Measurements from ENCODE around the gene USPL1. TPM values are rescaled to one million over a fixed set of nuclear protein-coding genes. Genes with fewer than 3 reads are reported as not detected.

The USPL1 gene
- total RNA-seq, 2 donors from 2014 or later: 17.9 to 19.3 TPM

DNA sequence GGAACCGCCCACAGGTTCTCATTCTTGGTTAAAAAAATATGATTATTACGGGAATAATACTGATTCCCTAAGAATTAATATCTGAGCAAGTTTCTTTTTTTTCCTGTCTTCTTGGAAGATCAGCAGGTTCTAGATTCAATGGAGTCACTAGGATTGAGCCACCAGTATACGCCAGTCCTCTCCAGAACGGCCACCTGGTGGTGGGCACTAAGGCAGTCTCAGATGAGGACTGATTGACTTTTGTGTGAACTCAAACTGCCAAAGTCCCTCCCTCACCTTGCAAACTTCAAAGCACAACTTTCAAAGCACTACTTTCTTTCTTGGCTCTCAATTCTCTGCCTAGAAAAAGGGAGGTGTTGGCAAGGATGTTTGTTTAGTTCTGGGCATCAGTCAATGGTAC lies 84.3 kb downstream of the USPL1 start:
- peaks cover 8% of the 10 kb centered on the region for H3K4me1 ChIP-seq (ENCODE audit: control insufficient read depth, insufficient read depth, low read length)
- H3K9me3 ChIP-seq (ENCODE audit: control insufficient read depth, low read length): no peaks in the 10 kb centered on the region
- H3K36me3 Mint-ChIP-seq (ENCODE audit: low read depth): no peaks in the 10 kb centered on the region
- no peaks in the 10 kb centered on the region for H3K9me3 Mint-ChIP-seq
- H3K9ac ChIP-seq (ENCODE audit: extremely low read depth, low read length, poor library complexity, severe bottlenecking): no peak overlapping the region
- no peak overlapping the region for H3K4me3 ChIP-seq (ENCODE audit: low read length)
- peak; percentile 49 for DNase-seq
- H3K4me1 Mint-ChIP-seq: peaks cover 15% of the 10 kb centered on the region
- no peaks in the 10 kb centered on the region for H3K36me3 ChIP-seq (ENCODE audit: control insufficient read depth, insufficient read depth, low read length)
- H3K27ac ChIP-seq (ENCODE audit: low read depth, low read length): no peak overlapping the region
- H3K27me3 Mint-ChIP-seq (ENCODE audit: insufficient read depth): peaks cover 4% of the 10 kb centered on the region
- H3K27ac Mint-ChIP-seq: no peak overlapping the region
- TF ChIP-seq, protein P1, sequence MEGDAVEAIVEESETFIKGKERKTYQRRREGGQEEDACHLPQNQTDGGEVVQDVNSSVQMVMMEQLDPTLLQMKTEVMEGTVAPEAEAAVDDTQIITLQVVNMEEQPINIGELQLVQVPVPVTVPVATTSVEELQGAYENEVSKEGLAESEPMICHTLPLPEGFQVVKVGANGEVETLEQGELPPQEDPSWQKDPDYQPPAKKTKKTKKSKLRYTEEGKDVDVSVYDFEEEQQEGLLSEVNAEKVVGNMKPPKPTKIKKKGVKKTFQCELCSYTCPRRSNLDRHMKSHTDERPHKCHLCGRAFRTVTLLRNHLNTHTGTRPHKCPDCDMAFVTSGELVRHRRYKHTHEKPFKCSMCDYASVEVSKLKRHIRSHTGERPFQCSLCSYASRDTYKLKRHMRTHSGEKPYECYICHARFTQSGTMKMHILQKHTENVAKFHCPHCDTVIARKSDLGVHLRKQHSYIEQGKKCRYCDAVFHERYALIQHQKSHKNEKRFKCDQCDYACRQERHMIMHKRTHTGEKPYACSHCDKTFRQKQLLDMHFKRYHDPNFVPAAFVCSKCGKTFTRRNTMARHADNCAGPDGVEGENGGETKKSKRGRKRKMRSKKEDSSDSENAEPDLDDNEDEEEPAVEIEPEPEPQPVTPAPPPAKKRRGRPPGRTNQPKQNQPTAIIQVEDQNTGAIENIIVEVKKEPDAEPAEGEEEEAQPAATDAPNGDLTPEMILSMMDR (conservative IDR thresholded peaks at IDR 0.05): peak; percentile 72
- no peak overlapping the region for H3K4me3 Mint-ChIP-seq
- WGBS, 2 experiments (ENCODE audit: insufficient coverage in 1 of 2, insufficient read length in 1 of 2): 96% methylated on average over 4 of the region's 4 CpGs
- H3K27me3 ChIP-seq (ENCODE audit: control insufficient read depth, insufficient read depth, low read length, poor library complexity, severe bottlenecking): no peaks in the 10 kb centered on the region

DNA sequence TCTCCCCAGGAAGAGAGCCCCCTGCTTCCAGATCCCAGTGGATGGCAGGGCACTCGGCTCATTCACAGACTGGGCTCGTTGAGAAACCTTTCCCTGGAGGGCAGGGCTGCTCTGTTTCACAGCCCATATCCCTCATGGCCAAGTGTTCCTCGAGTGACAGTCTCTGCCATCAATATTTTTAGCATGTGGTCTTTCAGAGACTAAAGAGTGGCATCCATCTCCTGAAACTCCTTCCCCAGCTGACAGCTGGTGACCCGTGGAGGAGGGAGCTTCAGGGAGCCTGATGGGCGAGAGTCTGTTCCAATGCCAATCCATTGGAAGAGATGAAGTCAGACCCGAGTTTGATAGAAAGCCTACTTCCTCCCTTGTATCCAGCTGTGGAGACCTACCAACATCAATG lies 86.9 kb downstream of the USPL1 start:
- H3K36me3 ChIP-seq (ENCODE audit: control insufficient read depth, insufficient read depth, low read length): no peaks in the 10 kb centered on the region
- H3K4me3 Mint-ChIP-seq: no peak overlapping the region
- H3K4me1 ChIP-seq (ENCODE audit: control insufficient read depth, insufficient read depth, low read length): no peaks in the 10 kb centered on the region
- no peaks in the 10 kb centered on the region for H3K9me3 ChIP-seq (ENCODE audit: control insufficient read depth, low read length)
- H3K4me3 ChIP-seq (ENCODE audit: low read length): no peak overlapping the region
- H3K9ac ChIP-seq (ENCODE audit: extremely low read depth, low read length, poor library complexity, severe bottlenecking): no peak overlapping the region
- H3K27me3 Mint-ChIP-seq (ENCODE audit: insufficient read depth): no peaks in the 10 kb centered on the region
- 85 to 88% methylated on average over 3 to 6 of the region's 6 CpGs for WGBS, 2 experiments (ENCODE audit: insufficient coverage in 1 of 2, insufficient read length in 1 of 2)
- no peaks in the 10 kb centered on the region for H3K36me3 Mint-ChIP-seq (ENCODE audit: low read depth)
- H3K4me1 Mint-ChIP-seq: peaks cover 15% of the 10 kb centered on the region
- no peak for DNase-seq
- no peaks in the 10 kb centered on the region for H3K27me3 ChIP-seq (ENCODE audit: control insufficient read depth, insufficient read depth, low read length, poor library complexity, severe bottlenecking)
- H3K27ac ChIP-seq (ENCODE audit: low read depth, low read length): no peak overlapping the region
- no peaks in the 10 kb centered on the region for H3K9me3 Mint-ChIP-seq
- TF ChIP-seq, protein P1 (conservative IDR thresholded peaks at IDR 0.05): no peak
- H3K27ac Mint-ChIP-seq: no peak overlapping the region

DNA sequence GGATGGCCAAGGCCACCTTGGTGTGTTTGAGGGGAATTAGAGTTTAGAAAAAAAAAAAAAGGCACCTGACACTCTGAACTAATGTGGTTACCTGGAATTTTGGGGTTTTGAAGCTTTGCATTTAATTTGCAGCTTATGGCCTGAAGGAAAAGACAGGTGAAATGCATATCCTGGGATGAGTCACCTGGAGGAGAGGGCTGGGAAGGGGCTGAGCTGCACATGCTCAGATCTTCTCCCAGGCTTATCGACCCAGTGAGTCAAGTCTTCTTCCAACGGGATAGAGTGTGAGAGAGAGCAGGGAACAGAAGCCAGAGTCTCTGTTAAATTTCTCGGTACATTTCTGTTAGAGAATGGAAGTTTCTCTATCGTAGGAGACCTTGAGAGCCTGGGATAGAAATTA lies 88.0 kb downstream of the USPL1 start:
- Mint-ChIP-seq H3K9me3 (no peaks in the 10 kb centered on the region), H3K4me3 (no peak overlapping the region), H3K27ac (no peak overlapping the region), H3K36me3 (ENCODE audit: low read depth) (no peaks in the 10 kb centered on the region), H3K27me3 (ENCODE audit: insufficient read depth) (no peaks in the 10 kb centered on the region), H3K4me1 (peaks cover 15% of the 10 kb centered on the region)
- TF ChIP-seq, protein P1 (conservative IDR thresholded peaks at IDR 0.05): no peak
- Histone ChIP-seq H3K4me1 (ENCODE audit: control insufficient read depth, insufficient read depth, low read length) (no peaks in the 10 kb centered on the region), H3K27me3 (ENCODE audit: control insufficient read depth, insufficient read depth, low read length, poor library complexity, severe bottlenecking) (no peaks in the 10 kb centered on the region), H3K9me3 (ENCODE audit: control insufficient read depth, low read length) (no peaks in the 10 kb centered on the region), H3K9ac (ENCODE audit: extremely low read depth, low read length, poor library complexity, severe bottlenecking) (no peak overlapping the region), H3K36me3 (ENCODE audit: control insufficient read depth, insufficient read depth, low read length) (no peaks in the 10 kb centered on the region), H3K27ac (ENCODE audit: low read depth, low read length) (no peak overlapping the region), H3K4me3 (ENCODE audit: low read length) (no peak overlapping the region)
- WGBS, 2 experiments (ENCODE audit: insufficient coverage in 1 of 2, insufficient read length in 1 of 2): 73 to 78% methylated on average over 4 of the region's 4 CpGs
- DNase-seq: peak; percentile 62

Data from endodermal cell (in vitro differentiated cells).